H1 (cell line): Measurements from ENCODE around the gene L3MBTL4. TPM values are rescaled to one million over a fixed set of nuclear protein-coding genes. Genes with fewer than 3 reads are reported as not detected.

Experiments used
- CEBPB ChIP-seq: IDR thresholded peaks from 2 replicates; pipeline ENCODE4 v1.6.1; 2012; ENCODE audit warnings: low read depth, low read length
- SP4 ChIP-seq: IDR thresholded peaks from 2 replicates; pipeline ENCODE4 v1.6.1; 2012; ENCODE audit warnings: low read length, inconsistent platforms
- polyA plus RNA-seq, 7 experiments: library from polyadenylated mRNA; depleted of rRNA in 3 of 7; stranded (reverse) in 5 of 7; unstranded in 2 of 7; fragments of >200 nt in 5 of 7; fragments of 200-250 nt in 2 of 7; gene quantifications; 1 replicate in 5 of 7; 2 replicates in 1 of 7; 4 replicates in 1 of 7; pipeline versions ENCODE4 v1.2.1 to v1.2.3, GENCODE V29; 2011 to 2013; ENCODE audit warnings: missing spikeins in 2 of 7, mixed read lengths in 2 of 7
- total RNA-seq: library from RNA; stranded (reverse); fragmentation: NEBNext Ultra II Directional; extraction: Animal tissue kit (Norgen Biotek cat#: 25700); gene quantifications from 2 replicates; pipeline ENCODE4 v1.2.1, GENCODE V29; 2021

L3MBTL4 gene
- total and polyA plus RNA-seq, 2 of the 8 experiments (the other 6 are each of a cell fraction or from before 2014, with no cell fraction given), result 1.0 to 2.1 TPM

DNA sequence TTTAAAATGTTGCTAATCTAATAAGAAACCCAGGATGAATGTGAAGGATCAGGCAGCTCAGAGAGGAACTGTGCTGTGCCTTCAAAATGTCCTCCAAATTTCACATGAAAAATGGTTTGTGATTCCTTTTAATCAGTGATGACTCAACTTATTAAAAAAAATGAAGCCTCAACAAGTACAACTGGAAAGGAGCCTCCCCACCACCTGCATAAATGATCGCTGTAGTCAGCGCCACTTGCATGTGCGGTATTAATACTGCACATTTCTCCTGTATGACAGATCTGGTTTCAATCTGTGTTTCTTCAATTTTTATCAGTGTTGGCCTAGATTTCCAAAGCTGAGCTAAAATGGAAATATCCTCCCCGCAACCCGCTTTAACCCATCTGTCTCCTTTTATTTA is 404.4 kb downstream of the L3MBTL4 start (continued):
- TF ChIP-seq CEBPB (no peak), SP4 (no peak)
